Gastroesophageal sphincter (tissue), 3 donors: Measurements from ENCODE around the gene C17orf107.

Experiments used
- EP300 ChIP-seq: sonication (generic); formaldehyde crosslinking; IDR thresholded peaks from one replicate; pipeline ENCODE4 v1.6.1; 2017; ENCODE audit warnings: antibody characterized with exemption, mild to moderate bottlenecking
- POLR2A ChIP-seq, 2 donors: fragments of 450-650 bp; IDR thresholded peaks; one replicate each; pipeline ENCODE4 v1.6.1; 2017; ENCODE audit warnings: antibody characterized with exemption in 2 of 2, mild to moderate bottlenecking in 2 of 2, moderate library complexity in 1 of 2
- POLR2AphosphoS5 ChIP-seq: sonication (generic); formaldehyde crosslinking; IDR thresholded peaks from one replicate; pipeline ENCODE4 v1.6.1; 2017; ENCODE audit warnings: antibody characterized with exemption
- TF ChIP-seq, protein P1 (sequence below), 4 experiments: fragments of 200-600 bp in 2 of 4; fragments of 450-650 bp in 2 of 4; sonication (generic) in 1 of 4; IDR thresholded peaks; one replicate each; pipeline ENCODE4 v1.5.1; 2017 to 2019; ENCODE audit warnings: antibody characterized with exemption in 4 of 4, mild to moderate bottlenecking in 2 of 4, moderate library complexity in 2 of 4

GRCh38 chr17:4897198-4897687, 2.1 kb upstream of the C17orf107 start:
- TF ChIP-seq POLR2AphosphoS5 (no peak), POLR2A (IDR thresholded peaks at IDR 0.05) (no peak), EP300 (no peak)
- TF ChIP-seq, protein P1, sequence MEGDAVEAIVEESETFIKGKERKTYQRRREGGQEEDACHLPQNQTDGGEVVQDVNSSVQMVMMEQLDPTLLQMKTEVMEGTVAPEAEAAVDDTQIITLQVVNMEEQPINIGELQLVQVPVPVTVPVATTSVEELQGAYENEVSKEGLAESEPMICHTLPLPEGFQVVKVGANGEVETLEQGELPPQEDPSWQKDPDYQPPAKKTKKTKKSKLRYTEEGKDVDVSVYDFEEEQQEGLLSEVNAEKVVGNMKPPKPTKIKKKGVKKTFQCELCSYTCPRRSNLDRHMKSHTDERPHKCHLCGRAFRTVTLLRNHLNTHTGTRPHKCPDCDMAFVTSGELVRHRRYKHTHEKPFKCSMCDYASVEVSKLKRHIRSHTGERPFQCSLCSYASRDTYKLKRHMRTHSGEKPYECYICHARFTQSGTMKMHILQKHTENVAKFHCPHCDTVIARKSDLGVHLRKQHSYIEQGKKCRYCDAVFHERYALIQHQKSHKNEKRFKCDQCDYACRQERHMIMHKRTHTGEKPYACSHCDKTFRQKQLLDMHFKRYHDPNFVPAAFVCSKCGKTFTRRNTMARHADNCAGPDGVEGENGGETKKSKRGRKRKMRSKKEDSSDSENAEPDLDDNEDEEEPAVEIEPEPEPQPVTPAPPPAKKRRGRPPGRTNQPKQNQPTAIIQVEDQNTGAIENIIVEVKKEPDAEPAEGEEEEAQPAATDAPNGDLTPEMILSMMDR (IDR thresholded peaks at IDR 0.05), result no peak
